IPS DF 4.7 (cell line): ENCODE results near the gene CRHR1.
A peak's percentile ranks its signal among the peaks of the same experiment; 100 is the strongest.

Experiments used
- DNase-seq: peaks from one replicate; pipeline ENCODE4 v3.0.0-alpha.2; 2013; ENCODE audit warnings: low spot score; ENCODE audit errors: extremely low read depth

CRHR1 gene

DNA sequence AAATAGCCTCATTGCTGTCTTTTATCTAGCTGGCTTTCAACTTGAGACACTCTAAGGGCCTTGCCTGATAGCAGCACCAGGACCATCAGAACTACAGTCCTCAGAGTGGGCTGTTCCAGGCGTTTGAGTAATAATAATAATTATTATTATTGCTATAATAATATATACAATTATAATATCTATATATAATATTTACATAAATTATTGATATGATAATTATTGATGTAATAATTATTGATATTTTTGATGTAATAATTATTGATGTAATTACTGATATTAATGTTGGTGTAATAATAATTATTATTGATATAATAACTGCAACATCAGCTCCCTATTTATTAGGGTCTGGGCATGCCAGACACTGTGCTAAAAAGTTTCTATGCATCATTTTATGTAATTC is 25.6 kb upstream of the CRHR1 start:
- no peak for DNase-seq

DNA sequence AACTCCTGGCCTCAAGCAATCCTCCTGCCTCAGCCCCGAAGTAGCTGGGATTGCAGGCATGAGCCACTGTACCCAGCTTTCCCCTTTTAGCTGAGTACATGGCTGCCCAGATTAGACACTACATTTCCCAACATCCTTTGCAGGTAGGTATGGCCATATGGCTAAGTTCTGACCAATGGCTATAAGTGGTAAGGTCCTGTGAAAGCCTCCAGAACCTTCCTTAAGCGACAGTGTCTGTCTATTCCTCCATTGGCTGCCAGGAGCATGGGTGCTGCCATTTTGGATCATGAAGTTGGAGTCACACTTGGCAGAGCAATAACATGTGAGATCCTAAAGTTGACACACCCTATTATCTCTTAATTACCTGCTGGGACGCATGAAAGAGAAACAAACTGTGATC is 24.4 kb upstream of the CRHR1 start:
- DNase-seq = peak; percentile 41

- DNase-seq = no peak
These were observed 22.1 kb upstream of the CRHR1 start for GRCh38 chr17:45761957-45762565.

DNA sequence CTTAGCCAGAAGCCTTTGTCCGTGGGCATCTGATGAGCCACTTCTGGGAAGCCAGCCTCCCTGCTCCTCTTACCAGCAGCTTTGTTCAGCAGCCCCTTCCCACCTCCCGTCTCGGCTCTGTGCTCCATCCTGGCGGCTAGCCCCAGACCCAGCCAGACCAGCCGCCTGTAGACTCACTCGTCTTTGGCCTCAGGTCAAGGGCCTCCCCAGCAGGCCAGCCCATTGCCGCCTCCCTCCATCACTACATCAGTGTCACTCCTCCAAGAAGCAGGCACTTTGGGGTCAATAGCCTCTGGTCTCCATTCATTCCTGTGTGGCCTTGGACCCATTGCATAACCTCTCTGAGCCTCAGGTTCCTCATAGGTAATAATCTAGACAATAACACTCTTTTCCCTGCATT is 20.9 kb upstream of the CRHR1 start:
- DNase-seq = no peak

- no peak for DNase-seq
These were observed 19.6 kb upstream of the CRHR1 start for GRCh38 chr17:45764479-45764878.

- DNase-seq = no peak
These were observed 16.1 kb upstream of the CRHR1 start for GRCh38 chr17:45768000-45768399.

DNA sequence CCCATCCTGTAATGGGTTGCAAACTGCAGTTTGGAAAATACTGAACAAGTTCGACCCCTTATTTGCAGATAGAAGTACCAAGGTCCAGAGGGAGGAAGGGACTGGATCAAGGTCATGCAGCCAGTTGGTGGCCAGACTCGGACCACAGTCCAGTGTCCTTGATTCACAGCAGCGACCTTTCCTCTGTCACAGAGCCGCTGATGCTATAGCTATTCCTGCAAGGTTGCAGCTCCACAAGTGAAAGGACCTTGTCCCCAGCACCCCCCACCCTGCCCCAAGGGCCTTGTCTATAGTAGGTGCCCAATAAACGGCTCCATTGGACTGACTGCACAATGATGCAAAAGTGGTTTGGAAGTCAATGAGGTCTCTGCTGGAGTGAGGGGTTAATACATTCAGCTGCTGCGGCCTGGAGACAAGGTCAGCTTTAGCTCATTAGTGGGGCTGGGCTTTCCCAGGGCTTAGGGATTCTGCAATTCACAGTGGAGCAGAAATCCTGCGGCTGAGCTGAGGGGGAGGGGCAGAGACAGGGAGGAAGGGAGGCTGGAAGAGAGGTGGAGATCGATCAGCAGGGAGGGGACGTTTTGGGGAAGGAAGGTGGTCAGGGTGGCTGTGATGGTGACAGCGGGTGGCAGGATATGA is 13.4 kb upstream of the CRHR1 start:
- DNase-seq = no peak

GRCh38 chr17:45771271-45771959 is 12.7 kb upstream of the CRHR1 start:
- DNase-seq = no peak

DNA sequence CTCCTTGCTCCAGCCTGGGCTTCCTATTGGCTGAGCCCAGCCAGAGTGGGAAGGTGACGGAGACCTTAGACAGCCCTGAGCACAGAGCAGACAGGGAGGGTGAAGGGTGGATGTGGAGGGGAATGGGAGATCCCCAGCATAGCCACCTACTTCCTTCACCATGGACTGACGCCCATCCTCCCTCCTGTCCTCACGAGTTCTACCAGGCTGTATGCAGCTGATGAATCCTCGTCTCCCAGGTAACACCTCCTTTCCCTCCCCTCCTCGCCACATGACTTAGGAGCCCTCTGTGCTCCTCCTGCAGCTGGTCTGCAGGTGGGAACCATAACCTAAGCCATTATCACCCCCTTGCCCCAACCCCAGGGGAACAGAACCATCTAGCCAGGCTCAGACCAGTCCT is 9.0 kb upstream of the CRHR1 start:
- DNase-seq = no peak

- no peak for DNase-seq
These were observed 8.5 kb upstream of the CRHR1 start for GRCh38 chr17:45775576-45776011.

- DNase-seq = no peak
These were observed 7.2 kb upstream of the CRHR1 start for GRCh38 chr17:45776896-45777295.

- no peak for DNase-seq
These were observed 6.7 kb upstream of the CRHR1 start for GRCh38 chr17:45777388-45777787.

- no peak for DNase-seq
These were observed 3.2 kb upstream of the CRHR1 start for GRCh38 chr17:45780921-45781320.

- no peak for DNase-seq
These were observed 1.1 kb upstream of the CRHR1 start for GRCh38 chr17:45782889-45783592.

DNA sequence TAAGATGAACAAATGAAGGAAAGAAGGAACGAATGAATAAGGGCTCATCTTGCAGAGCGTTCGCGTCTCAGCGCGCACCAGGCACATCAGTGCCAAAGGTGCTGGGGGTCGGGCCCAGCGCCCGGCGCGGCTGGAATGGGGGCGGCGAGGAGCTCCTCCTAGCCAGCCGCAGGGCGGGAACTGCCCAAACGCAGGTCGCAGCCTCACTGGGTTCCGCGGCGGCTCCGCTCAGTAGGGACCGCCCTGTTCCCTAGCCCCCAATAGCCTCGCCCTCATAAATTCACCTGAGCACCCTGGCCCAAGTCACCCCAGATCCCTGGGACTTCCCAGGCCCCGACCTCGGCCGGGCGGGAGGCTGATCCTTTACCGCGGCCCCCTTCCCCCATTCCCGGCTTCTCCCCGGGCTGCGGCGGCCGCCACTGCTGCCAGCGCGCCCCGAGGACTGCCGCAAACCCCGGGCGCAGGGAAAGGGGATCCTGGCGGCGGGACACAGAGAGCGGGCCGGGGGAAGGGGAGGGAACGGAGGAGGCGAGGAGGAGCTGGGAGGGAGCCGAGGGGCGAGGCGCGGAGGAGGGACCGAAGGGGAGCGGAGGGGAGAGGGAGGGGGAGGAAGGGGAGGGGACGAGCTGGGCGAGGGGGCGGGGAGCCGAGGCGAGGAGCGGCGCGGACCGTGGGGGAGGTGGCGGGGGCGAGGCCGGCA is 377 bp upstream of the CRHR1 start:
- no peak for DNase-seq

- no peak for DNase-seq
These were observed 790 bp downstream of the CRHR1 start for GRCh38 chr17:45784741-45785479.

DNA sequence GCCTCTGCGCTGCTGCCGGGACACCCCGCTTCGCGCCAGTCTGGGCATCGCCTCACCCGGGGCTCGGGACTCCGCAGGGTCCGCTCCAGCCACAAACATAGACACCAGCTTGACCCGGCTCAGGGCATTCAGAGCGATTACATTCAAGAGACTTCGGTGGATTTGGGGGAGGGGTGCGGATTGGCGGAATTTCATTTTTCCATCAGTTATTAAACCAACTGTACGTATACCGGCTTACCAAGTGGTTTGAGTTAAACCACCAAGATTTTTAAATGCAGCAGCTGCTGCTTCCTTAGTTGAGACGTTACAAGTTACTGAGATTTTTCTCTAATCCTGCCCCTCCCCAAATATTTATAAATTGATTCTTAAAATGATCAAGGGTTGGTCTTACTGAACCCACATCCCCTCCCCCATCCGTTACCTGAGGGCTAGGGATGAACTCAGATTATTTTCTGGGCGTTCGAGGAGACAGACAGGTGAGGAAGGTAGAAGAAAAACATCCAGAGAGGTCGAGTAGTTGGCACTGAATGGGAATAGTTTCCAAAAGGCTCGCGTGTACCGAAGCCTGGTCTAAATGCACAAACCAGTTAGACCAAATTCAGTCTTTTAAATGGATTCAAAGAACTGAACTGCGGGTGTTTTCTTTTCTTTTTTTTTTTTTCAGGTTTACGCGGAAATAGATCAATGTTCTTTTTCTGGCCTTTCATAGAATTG is 1.5 kb downstream of the CRHR1 start:
- DNase-seq = no peak

GRCh38 chr17:45786349-45786748 is 2.2 kb downstream of the CRHR1 start:
- no peak for DNase-seq

- DNase-seq = no peak
These were observed 2.9 kb downstream of the CRHR1 start for GRCh38 chr17:45787044-45787443.

DNA sequence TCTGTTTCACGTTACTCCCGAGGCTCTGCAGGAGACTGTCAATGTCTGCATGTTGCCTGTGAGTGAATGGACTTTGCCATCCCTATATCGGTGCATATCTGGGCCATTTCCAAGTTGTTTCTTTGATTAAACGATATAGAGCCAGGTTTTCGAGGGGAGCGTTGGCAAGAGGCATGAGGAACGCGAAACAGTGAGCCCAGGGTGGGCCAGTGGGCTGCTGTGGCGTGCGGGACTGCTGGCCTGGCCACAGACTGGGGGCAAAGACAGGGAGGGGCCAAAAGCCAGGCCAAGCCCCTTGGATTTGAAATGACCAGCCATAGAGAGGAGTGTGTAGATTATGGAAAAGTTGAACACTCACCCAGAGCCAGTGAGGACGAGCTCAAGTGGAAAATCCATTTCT is 3.5 kb downstream of the CRHR1 start:
- no peak for DNase-seq
